AG04449 (cell line): ENCODE data around the gene ABCA10.

Source experiments
- CTCF ChIA-PET: fragments of 350-600 bp; formaldehyde crosslinking; extraction: SDS; loops from one replicate; lab custom pipeline; 2021; ENCODE audit warnings: antibody characterized with exemption; lab: Yijun Ruan, JAX
- POLR2A ChIA-PET: fragments of 400-600, 350-600 bp; formaldehyde crosslinking; extraction: SDS; loops from one replicate; lab custom pipeline; 2020; ENCODE audit warnings: antibody characterized with exemption, inconsistent platforms; lab: Yijun Ruan, JAX
- DNase-seq: peaks from one replicate; pipeline ENCODE4 v3.0.0-alpha.2; 2010; ENCODE audit warnings: low read depth, low spot score
- H3K4me3 ChIP-seq: 2 replicates; pipeline ENCODE4 v1.5.1; 2011; ENCODE audit warnings: low read depth, mild to moderate bottlenecking, control low read depth, low read length
- TF ChIP-seq, protein P1 (sequence below): IDR thresholded peaks from one replicate; pipeline ENCODE4 v1.5.1; 2011; ENCODE audit warnings: mild to moderate bottlenecking, moderate library complexity, low read length, control low read depth, inconsistent platforms; ENCODE audit not compliant: insufficient read depth; ENCODE audit errors: missing control alignments

Gene ABCA10

DNA sequence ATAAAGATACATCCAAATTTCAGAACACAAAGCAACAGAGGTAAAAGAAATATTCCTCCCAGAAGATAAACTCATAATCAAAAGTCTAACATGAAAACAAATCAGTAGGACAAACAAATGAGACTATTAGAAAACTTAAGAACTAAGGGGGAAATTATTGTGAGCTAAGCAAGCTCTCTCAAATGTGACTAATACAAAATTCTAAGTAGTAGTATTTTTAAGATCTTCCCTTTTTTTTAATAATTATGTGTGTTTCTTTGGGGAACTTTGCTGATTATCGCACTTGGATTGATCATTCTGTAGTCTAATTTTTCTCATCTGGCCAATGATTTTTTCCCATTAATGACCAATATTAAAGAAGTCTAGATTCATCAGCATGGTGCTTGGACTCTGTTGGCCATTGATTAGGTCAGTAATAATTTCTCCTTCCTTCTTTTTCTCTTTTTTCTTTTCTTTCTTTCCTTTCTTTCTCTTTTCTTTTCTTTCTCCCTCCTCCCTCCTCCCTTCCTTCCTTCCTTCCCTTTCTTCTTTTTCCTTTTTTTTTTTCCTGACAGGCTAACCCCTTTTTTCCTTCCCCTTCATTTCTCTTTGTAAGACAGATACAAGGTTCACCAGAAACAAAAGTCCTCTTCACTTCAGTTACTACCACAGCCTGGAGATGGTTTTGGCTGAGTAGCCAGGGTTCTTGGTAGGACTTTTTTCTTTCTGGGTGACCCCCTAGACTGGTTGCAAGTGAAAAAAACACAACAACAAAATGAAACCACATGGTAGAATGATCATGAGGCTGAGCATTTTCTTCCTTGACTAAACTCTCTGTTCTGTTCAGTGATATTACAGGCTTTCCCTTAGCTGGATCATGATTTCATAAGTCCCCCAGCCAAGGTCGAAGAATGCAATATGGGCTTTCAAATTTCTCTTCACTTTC lies 84.0 kb downstream of the ABCA10 start:
- ChIA-PET POLR2A (no interaction called here), CTCF (no interaction called here)
- no peak overlapping the region for H3K4me3 ChIP-seq
- DNase-seq = no peak
- TF ChIP-seq, protein P1, sequence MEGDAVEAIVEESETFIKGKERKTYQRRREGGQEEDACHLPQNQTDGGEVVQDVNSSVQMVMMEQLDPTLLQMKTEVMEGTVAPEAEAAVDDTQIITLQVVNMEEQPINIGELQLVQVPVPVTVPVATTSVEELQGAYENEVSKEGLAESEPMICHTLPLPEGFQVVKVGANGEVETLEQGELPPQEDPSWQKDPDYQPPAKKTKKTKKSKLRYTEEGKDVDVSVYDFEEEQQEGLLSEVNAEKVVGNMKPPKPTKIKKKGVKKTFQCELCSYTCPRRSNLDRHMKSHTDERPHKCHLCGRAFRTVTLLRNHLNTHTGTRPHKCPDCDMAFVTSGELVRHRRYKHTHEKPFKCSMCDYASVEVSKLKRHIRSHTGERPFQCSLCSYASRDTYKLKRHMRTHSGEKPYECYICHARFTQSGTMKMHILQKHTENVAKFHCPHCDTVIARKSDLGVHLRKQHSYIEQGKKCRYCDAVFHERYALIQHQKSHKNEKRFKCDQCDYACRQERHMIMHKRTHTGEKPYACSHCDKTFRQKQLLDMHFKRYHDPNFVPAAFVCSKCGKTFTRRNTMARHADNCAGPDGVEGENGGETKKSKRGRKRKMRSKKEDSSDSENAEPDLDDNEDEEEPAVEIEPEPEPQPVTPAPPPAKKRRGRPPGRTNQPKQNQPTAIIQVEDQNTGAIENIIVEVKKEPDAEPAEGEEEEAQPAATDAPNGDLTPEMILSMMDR = no peak

DNA sequence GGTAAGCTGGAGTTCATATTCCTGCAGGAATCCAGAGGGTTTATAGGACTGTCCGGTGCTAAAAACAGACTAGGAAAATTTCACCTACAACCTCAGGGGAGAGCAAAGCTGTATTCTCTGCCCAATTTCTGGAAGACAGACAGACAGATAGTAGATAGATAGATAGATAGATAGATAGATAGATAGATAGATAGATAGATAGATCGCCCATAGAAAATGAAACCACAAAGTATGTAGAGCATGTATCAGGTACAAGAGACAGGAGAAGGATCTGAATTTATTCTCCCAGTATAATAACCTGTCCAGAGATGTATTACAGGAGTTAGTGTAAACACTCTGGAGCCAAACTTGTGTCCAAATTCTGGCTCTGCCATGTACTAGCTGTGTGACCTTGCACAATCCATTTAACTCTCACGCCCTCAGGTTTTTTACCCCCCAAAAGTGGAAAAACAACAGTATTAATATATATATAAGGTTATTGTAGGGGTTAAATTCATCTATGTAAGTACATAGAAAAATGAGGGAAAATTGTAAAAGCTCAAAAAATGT lies 84.9 kb downstream of the ABCA10 start:
- CTCF ChIA-PET = no interaction called here
- POLR2A ChIA-PET = no interaction called here

DNA sequence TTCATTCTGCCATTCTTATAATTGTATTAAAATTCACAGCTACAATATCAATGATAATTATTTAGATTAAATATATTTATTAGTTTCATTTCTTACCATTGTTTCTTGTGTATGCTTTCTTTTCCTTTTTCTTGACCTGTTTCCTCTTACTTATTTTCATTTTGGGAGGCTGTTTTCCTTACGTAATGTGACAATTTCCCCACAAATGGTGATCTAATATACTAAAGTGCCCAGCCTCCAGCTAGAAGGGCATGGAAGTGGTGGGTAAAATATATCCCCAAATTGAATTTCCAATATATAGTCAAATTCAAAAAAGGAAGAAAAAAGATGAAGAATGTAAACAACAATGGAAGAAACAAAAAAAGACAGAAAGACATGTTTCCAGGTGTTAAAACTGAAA lies 85.5 kb downstream of the ABCA10 start:
- H3K4me3 ChIP-seq = no peak overlapping the region
- CTCF ChIA-PET = no interaction called here
- POLR2A ChIA-PET = no interaction called here
- TF ChIP-seq, protein P1 = no peak
- DNase-seq = no peak

More for the DNA sequence above, 84.9 kb downstream of the ABCA10 start:
- TF ChIP-seq, protein P1 = no peak
- no peak overlapping the region for H3K4me3 ChIP-seq
- no peak for DNase-seq

DNA sequence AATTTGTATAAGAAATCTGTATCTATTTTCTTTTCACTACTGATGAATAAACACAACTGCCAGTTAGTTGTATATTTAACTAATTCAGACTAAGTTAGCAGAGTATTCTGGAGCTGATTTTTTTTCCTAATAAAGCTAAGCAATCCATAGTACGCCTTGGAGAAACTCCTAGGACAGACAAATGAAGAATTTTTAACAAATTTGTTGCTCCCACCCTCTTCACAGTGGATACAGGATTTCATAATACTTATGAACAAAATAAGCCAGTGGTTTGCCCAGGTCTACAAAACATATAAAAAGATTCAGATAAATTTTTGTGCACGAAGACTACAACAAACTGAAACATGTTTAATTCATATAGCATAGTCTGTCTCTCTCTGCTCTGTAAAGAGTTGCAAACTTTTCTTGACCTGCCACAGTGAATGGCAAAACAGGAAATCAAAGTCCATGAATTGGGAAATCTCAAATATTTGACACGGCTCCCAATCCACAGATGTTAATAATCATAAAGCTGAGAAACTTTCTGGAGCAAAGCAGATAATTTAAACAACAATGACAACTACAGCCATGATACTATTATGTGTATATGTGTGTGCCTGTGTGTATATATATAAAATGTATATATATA lies 86.3 kb downstream of the ABCA10 start:
- ChIA-PET CTCF (no interaction called here), POLR2A (no interaction called here)
- no peak overlapping the region for H3K4me3 ChIP-seq
- peak; percentile 16 for DNase-seq
- TF ChIP-seq, protein P1 = no peak

DNA sequence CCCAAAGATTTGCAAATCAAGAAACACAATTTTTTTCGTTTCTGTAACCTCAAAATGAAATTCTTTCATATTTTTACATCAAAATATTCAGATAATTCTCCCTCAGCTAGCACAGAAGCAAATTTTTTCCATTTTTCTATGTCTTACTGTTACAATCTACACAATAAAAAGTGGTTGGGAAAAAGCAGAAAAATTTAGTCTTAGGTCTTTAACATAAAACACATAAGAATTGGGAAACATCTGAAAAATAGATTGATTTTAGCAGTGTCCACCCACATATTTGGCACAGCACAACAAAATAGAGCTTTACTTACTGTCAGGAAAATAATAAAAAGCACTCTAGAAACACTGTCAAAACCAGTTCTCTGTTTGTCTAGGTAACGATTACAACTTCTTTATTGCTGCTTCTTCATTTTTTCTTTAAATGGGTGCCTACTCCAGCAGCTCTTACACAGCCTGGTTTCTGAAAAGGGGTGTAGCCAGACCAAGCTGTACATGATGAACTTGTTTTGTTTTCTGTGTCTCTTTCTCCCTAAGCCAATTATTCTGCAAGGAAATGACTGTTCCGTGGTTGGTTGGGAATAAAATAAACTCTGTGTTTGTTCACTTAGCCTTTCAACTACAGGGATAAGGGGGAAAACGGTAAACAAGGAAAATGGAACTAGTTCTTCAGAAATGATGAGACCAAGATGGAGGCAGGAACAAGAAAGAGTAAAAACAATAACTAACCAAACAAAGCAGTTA lies 87.0 kb downstream of the ABCA10 start, which contains the start of gene ABCA6:
Gene ABCA6, minus strand, starts transcription at position 465 of the 744 bp plus-strand sequence. CDS start 1,192 bp downstream, outside the sequence.
- ChIA-PET CTCF (no interaction called here), POLR2A (no interaction called here)
- H3K4me3 ChIP-seq = no peak within 1 kb of the TSS
- TF ChIP-seq, protein P1 = no peak
- DNase-seq = no peak

DNA sequence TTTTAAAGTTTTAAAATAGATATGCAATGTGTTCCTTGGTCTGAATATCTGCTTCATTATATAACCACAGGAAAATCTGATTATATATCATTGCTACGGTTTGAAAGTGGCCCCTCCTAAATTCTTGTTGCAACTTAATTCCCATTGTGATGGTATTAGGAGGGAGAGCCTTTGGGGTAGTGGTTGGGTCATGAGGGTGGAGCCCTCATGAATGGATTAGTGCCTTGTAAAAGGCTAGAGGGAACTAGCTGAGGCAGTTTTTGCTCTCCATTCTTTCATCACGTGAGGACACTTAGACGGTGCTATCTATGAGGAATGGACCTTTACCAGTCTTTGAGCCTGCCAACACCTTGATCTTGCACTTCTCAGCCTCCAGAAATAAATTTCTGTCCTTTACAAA lies 94.5 kb downstream of the ABCA10 start:
- TF ChIP-seq, protein P1 = no peak
- CTCF ChIA-PET = no interaction called here
- no peak overlapping the region for H3K4me3 ChIP-seq
- POLR2A ChIA-PET = no interaction called here
- DNase-seq = no peak
